Measurements from ENCODE around the gene CPLX3.

DNA sequence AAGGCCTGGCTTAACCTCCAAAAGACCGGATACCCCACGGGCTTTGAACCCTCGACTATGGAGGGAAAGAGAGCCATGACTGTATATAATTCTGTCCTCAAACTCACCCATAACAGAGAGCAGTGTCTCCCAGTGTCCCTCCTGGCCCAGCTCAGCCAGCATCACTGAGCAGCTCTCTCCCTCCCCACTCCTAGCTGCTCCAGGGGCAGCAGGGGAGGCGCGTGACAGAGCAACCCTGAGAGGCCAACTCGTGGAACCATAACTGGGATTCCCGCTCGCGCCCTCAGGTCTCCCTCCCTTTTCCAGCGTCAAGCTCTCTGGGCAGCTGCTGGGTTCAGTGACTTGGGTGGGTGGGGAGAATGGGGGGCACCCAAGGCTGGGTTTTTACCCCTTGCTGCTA, 561 bp upstream of the CPLX3 start:
- TF ChIP-seq, protein P1, sequence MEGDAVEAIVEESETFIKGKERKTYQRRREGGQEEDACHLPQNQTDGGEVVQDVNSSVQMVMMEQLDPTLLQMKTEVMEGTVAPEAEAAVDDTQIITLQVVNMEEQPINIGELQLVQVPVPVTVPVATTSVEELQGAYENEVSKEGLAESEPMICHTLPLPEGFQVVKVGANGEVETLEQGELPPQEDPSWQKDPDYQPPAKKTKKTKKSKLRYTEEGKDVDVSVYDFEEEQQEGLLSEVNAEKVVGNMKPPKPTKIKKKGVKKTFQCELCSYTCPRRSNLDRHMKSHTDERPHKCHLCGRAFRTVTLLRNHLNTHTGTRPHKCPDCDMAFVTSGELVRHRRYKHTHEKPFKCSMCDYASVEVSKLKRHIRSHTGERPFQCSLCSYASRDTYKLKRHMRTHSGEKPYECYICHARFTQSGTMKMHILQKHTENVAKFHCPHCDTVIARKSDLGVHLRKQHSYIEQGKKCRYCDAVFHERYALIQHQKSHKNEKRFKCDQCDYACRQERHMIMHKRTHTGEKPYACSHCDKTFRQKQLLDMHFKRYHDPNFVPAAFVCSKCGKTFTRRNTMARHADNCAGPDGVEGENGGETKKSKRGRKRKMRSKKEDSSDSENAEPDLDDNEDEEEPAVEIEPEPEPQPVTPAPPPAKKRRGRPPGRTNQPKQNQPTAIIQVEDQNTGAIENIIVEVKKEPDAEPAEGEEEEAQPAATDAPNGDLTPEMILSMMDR (IDR thresholded peaks at IDR 0.05), result no peak
- TF ChIP-seq EP300 (IDR thresholded peaks at IDR 0.05) (no peak), POLR2A (IDR thresholded peaks at IDR 0.05) (no peak)

Data from upper lobe of left lung (tissue), 4 donors.